GM13976 (cell line): ENCODE measurements around the gene FIGN.

Experiments
- DNase-seq: peaks from one replicate; pipeline ENCODE4 v3.0.0; 2012; ENCODE audit warnings: low spot score
- in situ Hi-C: fragments of 300-500 bp; cut with MboI; formaldehyde crosslinking; loops from one replicate; pipeline ENCODE4 v1.12.0; 2022; ENCODE audit warnings: low sequenced_read_pairs, mixed read lengths, inconsistent platforms; ENCODE audit not compliant: unreplicated experiment
- TF ChIP-seq, protein P1 (sequence below): IDR thresholded peaks from 2 replicates; pipeline ENCODE4 v1.5.1; 2012; ENCODE audit warnings: borderline replicate concordance, mild to moderate bottlenecking; ENCODE audit not compliant: insufficient read depth; ENCODE audit errors: extremely low read depth, missing control alignments, control extremely low read depth

Gene FIGN

DNA sequence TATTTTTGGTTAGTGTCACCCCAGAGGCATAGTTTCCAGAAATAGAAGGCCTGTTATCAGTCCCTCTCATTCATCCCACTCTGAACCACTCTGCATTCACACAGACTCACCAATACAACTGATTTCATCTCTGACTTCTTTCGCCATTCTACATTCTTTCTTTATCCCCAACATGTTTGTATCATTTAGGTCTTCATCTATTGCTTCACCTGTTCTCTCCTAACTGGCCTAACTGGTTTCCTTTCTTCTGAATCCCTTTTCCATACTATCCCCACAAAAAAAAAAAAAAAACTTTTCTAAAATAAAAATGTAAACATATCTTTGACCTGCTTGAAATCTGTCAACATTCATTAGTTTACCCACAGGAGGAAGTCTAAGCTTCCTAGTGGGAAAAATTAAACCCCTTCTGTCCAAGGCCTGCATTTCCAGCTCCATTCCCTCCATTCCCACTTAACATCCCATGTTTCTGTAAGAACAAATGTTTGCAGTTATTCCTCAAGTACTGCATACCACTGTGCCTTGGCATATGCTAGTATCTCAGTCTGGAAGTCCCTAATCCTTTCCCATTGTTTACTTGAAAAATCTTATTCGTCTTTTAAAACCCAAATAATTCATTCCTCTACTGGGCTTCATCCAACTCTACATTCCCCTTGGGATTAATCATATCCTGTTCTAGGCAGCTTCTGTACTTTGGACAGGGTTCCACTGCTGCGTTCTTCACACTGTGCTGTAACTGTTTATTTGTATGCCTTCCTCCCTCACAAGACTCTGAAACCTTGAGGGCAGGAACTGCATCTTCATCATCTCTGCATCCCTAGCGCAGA is 68.5 kb downstream of the FIGN start:
- in situ Hi-C loops: no loop called here
- TF ChIP-seq, protein P1, sequence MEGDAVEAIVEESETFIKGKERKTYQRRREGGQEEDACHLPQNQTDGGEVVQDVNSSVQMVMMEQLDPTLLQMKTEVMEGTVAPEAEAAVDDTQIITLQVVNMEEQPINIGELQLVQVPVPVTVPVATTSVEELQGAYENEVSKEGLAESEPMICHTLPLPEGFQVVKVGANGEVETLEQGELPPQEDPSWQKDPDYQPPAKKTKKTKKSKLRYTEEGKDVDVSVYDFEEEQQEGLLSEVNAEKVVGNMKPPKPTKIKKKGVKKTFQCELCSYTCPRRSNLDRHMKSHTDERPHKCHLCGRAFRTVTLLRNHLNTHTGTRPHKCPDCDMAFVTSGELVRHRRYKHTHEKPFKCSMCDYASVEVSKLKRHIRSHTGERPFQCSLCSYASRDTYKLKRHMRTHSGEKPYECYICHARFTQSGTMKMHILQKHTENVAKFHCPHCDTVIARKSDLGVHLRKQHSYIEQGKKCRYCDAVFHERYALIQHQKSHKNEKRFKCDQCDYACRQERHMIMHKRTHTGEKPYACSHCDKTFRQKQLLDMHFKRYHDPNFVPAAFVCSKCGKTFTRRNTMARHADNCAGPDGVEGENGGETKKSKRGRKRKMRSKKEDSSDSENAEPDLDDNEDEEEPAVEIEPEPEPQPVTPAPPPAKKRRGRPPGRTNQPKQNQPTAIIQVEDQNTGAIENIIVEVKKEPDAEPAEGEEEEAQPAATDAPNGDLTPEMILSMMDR: no peak
- no peak for DNase-seq

DNA sequence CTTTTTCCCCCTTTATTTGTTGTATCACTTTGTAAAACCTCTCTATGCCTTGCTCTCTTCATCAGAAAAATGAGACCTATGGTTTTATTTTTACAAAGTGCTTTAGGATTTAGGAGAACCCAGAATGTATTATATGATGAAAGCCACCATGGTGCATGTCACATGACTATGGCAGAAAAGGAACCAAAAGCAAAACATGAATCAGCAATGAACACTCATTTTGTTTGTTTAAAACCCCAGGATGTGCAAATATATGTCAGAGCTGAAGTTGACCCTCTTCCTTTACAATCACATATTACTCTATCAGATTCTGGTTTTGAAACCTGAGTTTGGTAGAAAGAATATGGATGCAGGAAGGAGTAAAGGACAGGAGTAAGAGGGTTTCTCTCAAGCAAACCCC is 70.0 kb downstream of the FIGN start:
- TF ChIP-seq, protein P1: no peak
- in situ Hi-C loops: no loop called here
- DNase-seq: no peak

- TF ChIP-seq, protein P1: no peak
- in situ Hi-C loops: no loop called here
Observed at GRCh38 chr2:163665051-163665450, 70.8 kb downstream of the FIGN start.

GRCh38 chr2:163664610-163665009 is 71.2 kb downstream of the FIGN start:
- no peak for DNase-seq
- TF ChIP-seq, protein P1: no peak
- in situ Hi-C loops: no loop called here

More at GRCh38 chr2:163665051-163665450, 70.8 kb downstream of the FIGN start:
- no peak for DNase-seq

GRCh38 chr2:163662141-163662780 is 73.5 kb downstream of the FIGN start:
- TF ChIP-seq, protein P1: no peak
- in situ Hi-C loops: no loop called here
- DNase-seq: no peak

DNA sequence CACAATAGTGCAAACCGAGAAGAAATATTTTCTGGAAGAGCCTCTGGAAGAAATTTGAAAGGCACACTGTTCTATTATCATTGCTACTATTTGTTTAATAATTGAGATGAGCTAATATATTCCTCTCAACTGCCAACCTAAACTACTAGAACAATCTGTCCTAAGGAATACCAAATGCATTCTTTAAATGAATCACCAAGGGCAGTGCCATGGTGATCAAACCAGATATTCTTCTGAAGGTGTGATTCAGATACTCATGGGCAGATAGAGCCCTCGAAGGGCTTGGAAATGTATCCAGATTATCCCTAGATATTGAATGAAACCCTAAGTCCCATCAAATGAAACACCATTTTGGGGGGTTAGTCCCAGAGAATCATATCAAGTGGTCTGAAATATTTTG is 76.6 kb downstream of the FIGN start:
- in situ Hi-C loops: no loop called here
- TF ChIP-seq, protein P1: no peak
- no peak for DNase-seq

DNA sequence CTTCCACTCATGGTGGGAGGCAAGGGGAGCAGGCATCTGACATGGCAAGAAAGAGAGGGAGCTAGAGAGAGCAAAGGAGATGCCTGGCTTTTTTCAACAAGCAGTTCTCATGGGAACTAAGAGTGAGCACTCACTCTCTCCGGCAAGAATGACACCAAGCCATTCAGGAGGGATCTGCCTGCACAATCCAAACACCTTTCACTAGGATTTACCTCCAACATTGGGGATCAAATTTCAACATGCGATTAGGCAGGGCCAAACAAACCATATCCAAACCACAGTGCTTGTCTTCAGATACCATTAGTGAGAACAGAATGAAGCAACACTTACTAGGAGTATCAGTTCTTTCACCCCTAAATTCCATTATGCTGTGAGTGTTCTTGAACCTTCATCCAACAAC is 77.3 kb downstream of the FIGN start:
- no peak for DNase-seq
- TF ChIP-seq, protein P1: no peak
- in situ Hi-C loops: no loop called here
